Astrocyte (in vitro differentiated cells and primary cell): ENCODE data around the gene UNCX. TPM values are rescaled to one million over a fixed set of nuclear protein-coding genes. Genes with fewer than 3 reads are reported as not detected.
A peak's percentile ranks its signal among the peaks of the same experiment; 100 is the strongest.

ENCODE experiments used
- DNase-seq: peaks from one replicate; pipeline ENCODE4 v3.0.0-alpha.2; 2010; ENCODE audit warnings: low read depth
- FAIRE-seq: peaks from 2 replicates; lab custom pipeline; 2011; peaks lifted over from hg19 to GRCh38; lab: Jason Lieb, UNC
- H2AFZ ChIP-seq: 2 replicates; pipeline ENCODE4 v1.6.0; 2012; ENCODE audit warnings: low read depth, low read length, inconsistent platforms
- H3K27ac ChIP-seq: 2 replicates; pipeline ENCODE4 v1.5.1; 2011; ENCODE audit warnings: low read depth, low read length, inconsistent platforms
- H3K27me3 ChIP-seq: 2 replicates; pipeline ENCODE4 v1.6.0; 2011; ENCODE audit warnings: low read length, inconsistent platforms; ENCODE audit not compliant: insufficient read depth
- H3K36me3 ChIP-seq: 2 replicates; pipeline ENCODE4 v1.5.1; 2011; ENCODE audit warnings: low read length, inconsistent platforms; ENCODE audit not compliant: insufficient read depth
- H3K4me1 ChIP-seq: 2 replicates; pipeline ENCODE4 v1.5.1; 2011; ENCODE audit warnings: low read length, inconsistent platforms; ENCODE audit not compliant: insufficient read depth
- H3K4me2 ChIP-seq: 2 replicates; pipeline ENCODE4 v1.6.0; 2012; ENCODE audit warnings: low read length, inconsistent platforms
- H3K4me3 ChIP-seq: 2 replicates; pipeline ENCODE4 v1.5.1; 2011; ENCODE audit warnings: low read depth, mild to moderate bottlenecking, low read length, inconsistent platforms; ENCODE audit not compliant: insufficient read depth
- H3K79me2 ChIP-seq: 2 replicates; pipeline ENCODE4 v1.6.0; 2012; ENCODE audit warnings: mild to moderate bottlenecking, low read length, inconsistent platforms; ENCODE audit not compliant: insufficient read depth
- H3K9ac ChIP-seq: 2 replicates; pipeline ENCODE4 v1.6.0; 2012; ENCODE audit warnings: mild to moderate bottlenecking, low read length, inconsistent platforms
- H3K9me3 ChIP-seq: 2 replicates; pipeline ENCODE4 v1.5.1; 2012; ENCODE audit warnings: low read depth, mild to moderate bottlenecking, low read length, inconsistent platforms; ENCODE audit not compliant: insufficient read depth
- H4K20me1 ChIP-seq: 2 replicates; pipeline ENCODE4 v1.6.0; 2012; ENCODE audit warnings: low read length, inconsistent platforms; ENCODE audit not compliant: insufficient read depth
- H3K27ac Mint-ChIP-seq: one replicate; pipeline ENCODE4 v1.8.0; 2021; ENCODE audit warnings: mild to moderate bottlenecking, mixed read lengths; ENCODE audit not compliant: unreplicated experiment
- H3K27me3 Mint-ChIP-seq: one replicate; pipeline ENCODE4 v1.8.0; 2021; ENCODE audit warnings: low read depth, mixed read lengths; ENCODE audit not compliant: unreplicated experiment
- H3K36me3 Mint-ChIP-seq: one replicate; pipeline ENCODE4 v1.8.0; 2021; ENCODE audit warnings: low read depth, mixed read lengths; ENCODE audit not compliant: unreplicated experiment
- H3K4me1 Mint-ChIP-seq: one replicate; pipeline ENCODE4 v1.8.0; 2021; ENCODE audit warnings: low read depth, mixed read lengths; ENCODE audit not compliant: unreplicated experiment
- H3K4me3 Mint-ChIP-seq: one replicate; pipeline ENCODE4 v1.8.0; 2021; ENCODE audit warnings: mild to moderate bottlenecking, moderate library complexity, mixed read lengths; ENCODE audit not compliant: unreplicated experiment
- H3K9me3 Mint-ChIP-seq: one replicate; pipeline ENCODE4 v1.8.0; 2021; ENCODE audit warnings: mild to moderate bottlenecking, mixed read lengths; ENCODE audit not compliant: unreplicated experiment
- CTCF ChIP-seq: IDR thresholded peaks from 2 replicates; pipeline ENCODE4 v1.5.1; 2011; ENCODE audit warnings: low read depth, mild to moderate bottlenecking, inconsistent platforms, low read length, moderate library complexity; ENCODE audit not compliant: insufficient read depth
- EZH2 ChIP-seq: IDR thresholded peaks from 2 replicates; pipeline ENCODE4 v1.6.1; 2012; ENCODE audit warnings: mild to moderate bottlenecking, low read length, inconsistent platforms; ENCODE audit not compliant: insufficient read depth
- total RNA-seq: library from RNA; stranded (reverse); gene quantifications from 2 replicates; pipeline ENCODE4 v1.2.1, GENCODE V29; 2021

Gene UNCX
- total RNA-seq, 1 donor from 2014 or later = not detected

- Mint-ChIP-seq H3K27me3 (peaks cover 47% of the 10 kb centered on the region), H3K4me1 (no peaks in the 10 kb centered on the region)
Observed at GRCh38 chr7:1232103-1232466, 587 bp upstream of the UNCX start.

GRCh38 chr7:1233333-1234048, 819 bp downstream of the UNCX start:
- H3K4me3 ChIP-seq = no peak overlapping the region
- H3K27me3 Mint-ChIP-seq = peaks cover 43% of the 10 kb centered on the region
- TF ChIP-seq EZH2 = peak; percentile 97
- no peak for TF ChIP-seq CTCF
- no peak overlapping the region for H3K4me2 ChIP-seq
- H3K9me3 Mint-ChIP-seq = peaks cover 29% of the 10 kb centered on the region
- H4K20me1 ChIP-seq = peaks cover 3% of the 10 kb centered on the region
- H3K4me1 ChIP-seq = no peaks in the 10 kb centered on the region
- H3K9me3 ChIP-seq = peaks cover 7% of the 10 kb centered on the region
- FAIRE-seq (no peak), DNase-seq (no peak)
- no peak overlapping the region for H3K4me3 Mint-ChIP-seq
- no peak overlapping the region for H3K27ac Mint-ChIP-seq
- no peak overlapping the region for H3K27ac ChIP-seq
- no peaks in the 10 kb centered on the region for H3K79me2 ChIP-seq
- H3K4me1 Mint-ChIP-seq = no peaks in the 10 kb centered on the region
- no peak overlapping the region for H2AFZ ChIP-seq
- H3K27me3 ChIP-seq = peaks cover 63% of the 10 kb centered on the region
- no peak overlapping the region for H3K9ac ChIP-seq
- H3K36me3 Mint-ChIP-seq = peaks cover 9% of the 10 kb centered on the region
- no peaks in the 10 kb centered on the region for H3K36me3 ChIP-seq

More at GRCh38 chr7:1232103-1232466, 587 bp upstream of the UNCX start:
- DNase-seq (no peak), FAIRE-seq (no peak)
- H3K79me2 ChIP-seq = no peaks in the 10 kb centered on the region
- no peaks in the 10 kb centered on the region for H3K36me3 ChIP-seq
- H3K4me1 ChIP-seq = no peaks in the 10 kb centered on the region
- H3K9ac ChIP-seq = no peak overlapping the region
- peaks cover 28% of the 10 kb centered on the region for H3K9me3 Mint-ChIP-seq
- H3K36me3 Mint-ChIP-seq = peaks cover 9% of the 10 kb centered on the region
- H3K27ac Mint-ChIP-seq = peak overlapping the region; percentile 67
- H3K4me3 Mint-ChIP-seq = no peak overlapping the region
- H3K9me3 ChIP-seq = peaks cover 7% of the 10 kb centered on the region
- peaks cover 8% of the 10 kb centered on the region for H4K20me1 ChIP-seq
- peaks cover 66% of the 10 kb centered on the region for H3K27me3 ChIP-seq
- peak; percentile 84 for TF ChIP-seq EZH2
- TF ChIP-seq CTCF = no peak
- no peak overlapping the region for H2AFZ ChIP-seq
- H3K27ac ChIP-seq = no peak overlapping the region
- H3K4me3 ChIP-seq = no peak overlapping the region
- no peak overlapping the region for H3K4me2 ChIP-seq
